HepG2 (cell line): ENCODE data around the gene PRRT1B. TPM values are rescaled to one million over a fixed set of nuclear protein-coding genes. Genes with fewer than 3 reads are reported as not detected.

Experiments used
- ATAC-seq: fragments of 200-7000 bp; cut with Tn5 transposase; 3 replicates; pipeline ENCODE4 v1.9.1; 2020; ENCODE audit warnings: mild to moderate bottlenecking, moderate library complexity
- BruUV-seq: library from RNA; stranded (reverse); fragments of 400-500 nt; replicated peaks from 2 replicates; lab custom pipeline; 2021; lab: Mats Ljungman, UMichigan
- CTCF ChIA-PET: fragments of 300-600 bp; formaldehyde crosslinking; extraction: SDS; loops from one replicate; lab custom pipeline; 2021; ENCODE audit warnings: low total read pairs, inconsistent platforms, low intra/inter-chr PET ratio; lab: Yijun Ruan, JAX
- POLR2A ChIA-PET: fragments of 350-600 bp; sonication (Branson Sonifier 250); formaldehyde crosslinking; loops from one replicate; lab custom pipeline; 2020; ENCODE audit warnings: antibody characterized with exemption, inconsistent platforms; lab: Yijun Ruan, JAX
- DNase-seq: peaks from one replicate; pipeline ENCODE4 v3.0.0-alpha.2; 2015; ENCODE audit warnings: low spot score
- FAIRE-seq: peaks from 3 replicates; lab custom pipeline; 2011; peaks lifted over from hg19 to GRCh38; lab: Jason Lieb, UNC
- H2AFZ ChIP-seq: one replicate; pipeline ENCODE4 v1.6.1; 2011; ENCODE audit warnings: low read length, inconsistent platforms
- H3K27ac ChIP-seq: fragments of 300-600 bp; 3 replicates; pipeline ENCODE4 v1.8.0; 2011; ENCODE audit warnings: mixed run types, mild to moderate bottlenecking, mixed read lengths, low read length, inconsistent platforms; ENCODE audit not compliant: insufficient read depth; ENCODE audit errors: extremely low read length
- H3K27me3 ChIP-seq, 2 experiments: fragments of 200-600 bp in 1 of 2; 2 replicates in 1 of 2; 3 replicates in 1 of 2; pipeline versions ENCODE4 v1.6.0 to v1.8.0; 2011; ENCODE audit warnings: low read length in 2 of 2, mild to moderate bottlenecking in 2 of 2, moderate library complexity in 2 of 2, inconsistent platforms in 1 of 2; ENCODE audit not compliant: insufficient read depth in 2 of 2, control insufficient read depth in 1 of 2
- H3K36me3 ChIP-seq, 2 experiments: fragments of 200-600 bp in 1 of 2; replicated peaks in 1 of 2; 2 replicates in 1 of 2; 3 replicates in 1 of 2; pipeline versions ENCODE4 v1.5.1 to v1.8.0; 2011; ENCODE audit warnings: low read length in 2 of 2, inconsistent platforms in 1 of 2; ENCODE audit not compliant: insufficient read depth in 2 of 2, control insufficient read depth in 1 of 2
- H3K4me1 ChIP-seq: 2 replicates; pipeline ENCODE4 v1.5.1; 2012; ENCODE audit warnings: low read length, inconsistent platforms; ENCODE audit not compliant: insufficient read depth
- H3K4me2 ChIP-seq: 2 replicates; pipeline ENCODE4 v1.6.0; 2011; ENCODE audit warnings: low read depth, low read length, inconsistent platforms
- H3K4me3 ChIP-seq, 3 experiments: fragments of 200-600 bp in 1 of 3; sonication (generic), shearing (Covaris generic) in 1 of 3; replicated peaks in 1 of 3; 2 replicates each; pipeline ENCODE4 v1.5.1; 2011 to 2016; ENCODE audit warnings: low read length in 3 of 3, inconsistent platforms in 2 of 3, low read depth in 2 of 3, mild to moderate bottlenecking in 2 of 3, control low read depth in 1 of 3, mixed read lengths in 1 of 3; ENCODE audit not compliant: insufficient read depth in 1 of 3
- H3K79me2 ChIP-seq: one replicate; pipeline ENCODE4 v1.6.1; 2011; ENCODE audit warnings: low read length, inconsistent platforms; ENCODE audit not compliant: insufficient read depth
- H3K9ac ChIP-seq: 2 replicates; pipeline ENCODE4 v1.6.0; 2011; ENCODE audit warnings: mild to moderate bottlenecking, low read depth, low read length, inconsistent platforms; ENCODE audit not compliant: insufficient read depth
- H3K9me3 ChIP-seq: 2 replicates; pipeline ENCODE4 v1.5.1; 2012; ENCODE audit warnings: mild to moderate bottlenecking, low read length
- H4K20me1 ChIP-seq: 2 replicates; pipeline ENCODE4 v1.6.0; 2011; ENCODE audit warnings: inconsistent platforms, mild to moderate bottlenecking, low read length, moderate library complexity; ENCODE audit not compliant: insufficient read depth
- CHD2 ChIP-seq: IDR thresholded peaks from 2 replicates; pipeline ENCODE4 v1.6.1; 2011; ENCODE audit warnings: low read depth, low read length, improper control_type of control experiment
- DMAP1 ChIP-seq: IDR thresholded peaks from 2 replicates; pipeline ENCODE4 v1.6.1; 2016
- DNMT3B ChIP-seq: conservative IDR thresholded peaks from 2 replicates; pipeline ENCODE4 v1.6.1; 2016; ENCODE audit warnings: missing biosample characterization, control low read depth
- HDAC6 ChIP-seq: fragments of 200-600 bp; sonication (generic); IDR thresholded peaks from 2 replicates; pipeline ENCODE4 v1.7.0; 2017; ENCODE audit warnings: mild to moderate bottlenecking, antibody characterized with exemption, low read length, low read depth
- IRF9 ChIP-seq: sonication (generic); formaldehyde crosslinking; IDR thresholded peaks from 2 replicates; pipeline ENCODE4 v1.8.0; 2022; ENCODE audit warnings: missing genetic modification reagents, mild to moderate bottlenecking, borderline replicate concordance
- NCOA5 ChIP-seq: sonication (generic); formaldehyde crosslinking; IDR thresholded peaks from 2 replicates; pipeline ENCODE4 v1.4.0; 2020; ENCODE audit warnings: missing genetic modification reagents
- NPAS2 ChIP-seq: sonication (generic); formaldehyde crosslinking; IDR thresholded peaks from 2 replicates; pipeline ENCODE4 v1.8.0; 2022; ENCODE audit warnings: mild to moderate bottlenecking, missing genetic modification reagents, borderline replicate concordance
- SRF ChIP-seq: IDR thresholded peaks from 2 replicates; pipeline ENCODE4 v1.6.1; 2011; ENCODE audit warnings: mild to moderate bottlenecking, low read depth, low read length, moderate library complexity
- SRSF9 ChIP-seq: fragments of 200-400 bp; formaldehyde crosslinking; IDR thresholded peaks from 2 replicates; pipeline ENCODE4 v1.6.1; 2018; ENCODE audit warnings: borderline replicate concordance, mild to moderate bottlenecking, low read depth, low read length; ENCODE audit not compliant: insufficient read depth, poor library complexity, severe bottlenecking
- SRY ChIP-seq: sonication (generic); formaldehyde crosslinking; IDR thresholded peaks from 2 replicates; pipeline ENCODE4 v1.8.0; 2022; ENCODE audit warnings: mild to moderate bottlenecking, missing genetic modification reagents
- TRAFD1 ChIP-seq: sonication (generic); formaldehyde crosslinking; IDR thresholded peaks from 2 replicates; pipeline ENCODE4 v1.5.1; 2020; ENCODE audit warnings: missing genetic modification reagents, mild to moderate bottlenecking, borderline replicate concordance
- USF2 ChIP-seq, 2 experiments: sonication (generic) in 1 of 2; formaldehyde crosslinking in 1 of 2; IDR thresholded peaks; 2 replicates each; pipeline versions ENCODE4 v1.5.1 to v1.6.1; 2011 to 2020; ENCODE audit warnings: borderline replicate concordance in 1 of 2, low read depth in 1 of 2, low read length in 1 of 2, mild to moderate bottlenecking in 1 of 2, missing genetic modification reagents in 1 of 2, moderate library complexity in 1 of 2
- ZFP1 ChIP-seq: IDR thresholded peaks from 2 replicates; pipeline ENCODE4 v1.6.1; 2016
- ZNF552 ChIP-seq: sonication (generic); formaldehyde crosslinking; IDR thresholded peaks from 2 replicates; pipeline ENCODE4 v1.9.0; 2022; ENCODE audit warnings: missing genetic modification reagents, mild to moderate bottlenecking, borderline replicate concordance
- ZSCAN29 ChIP-seq: sonication (generic); formaldehyde crosslinking; conservative IDR thresholded peaks from 2 replicates; pipeline ENCODE4 v1.4.0; 2020; ENCODE audit warnings: mild to moderate bottlenecking, missing genetic modification reagents
- WGBS: methylation state at CpG from one replicate; pipeline ENCODE4 v1.1.6; 2017; ENCODE audit warnings: low lambda C conversion rate; 5-methylcytosine and 5-hydroxymethylcytosine counted together
- in situ Hi-C: cut with HindIII; loops from 2 replicates; pipeline ENCODE4 v1.10.0; 2017; ENCODE audit warnings: low pct_unique_long_range_greater_than_20kb; ENCODE audit not compliant: extremely low pct_ligation_motif_present
- intact Hi-C: fragments of 100-400 bp; cut with micrococcal nuclease; formaldehyde crosslinking; loops from one replicate; pipeline ENCODE4 v1.10.0; 2022; ENCODE audit not compliant: unreplicated experiment
- polyA plus RNA-seq, 8 experiments: library from polyadenylated mRNA; depleted of rRNA in 3 of 8; stranded (reverse) in 7 of 8; unstranded in 1 of 8; fragments of >200 nt; fragmentation: Illumina TruSeq in 4 of 8; extraction: Trizol in 4 of 8; gene quantifications; 2 replicates each; pipeline versions ENCODE4 v1.2.1 to v1.2.3, GENCODE V29; 2011 to 2016; ENCODE audit warnings: low read depth in 4 of 8, missing spikeins in 1 of 8, mixed read lengths in 1 of 8; ENCODE audit not compliant: insufficient read depth in 1 of 8
- total RNA-seq, 5 experiments: library from RNA; depleted of rRNA; stranded (reverse); fragments of >200 nt; fragmentation: Illumina TruSeq; extraction: Trizol; gene quantifications; 2 replicates each; pipeline ENCODE4 v1.2.3, GENCODE V29; 2016; ENCODE audit warnings: low read depth in 1 of 5

Gene PRRT1B
- total and polyA plus RNA-seq, 2 of the 13 experiments (the other 11 are each of a cell fraction or from before 2014, with no cell fraction given) = not detected

GRCh38 chr9:131555841-131556673, 10.7 kb downstream of the PRRT1B start:
- Histone ChIP-seq H3K27me3 (peaks cover 2 to 39% of the 10 kb centered on the region in 2 experiments; a peak in 4 of 5 replicates), H3K36me3 (no peaks in the 10 kb centered on the region), H3K4me2 (no peak overlapping the region), H3K79me2 (no peaks in the 10 kb centered on the region), H3K9ac (no peak overlapping the region), H2AFZ (no peak overlapping the region), H4K20me1 (no peaks in the 10 kb centered on the region), H3K4me1 (peaks cover 12% of the 10 kb centered on the region), H3K4me3 (no peak overlapping the region), H3K27ac (no peak overlapping the region), H3K9me3 (no peaks in the 10 kb centered on the region)
- intact Hi-C loops = no loop called here
- CTCF ChIA-PET = no interaction called here
- 64% methylated on average over 8 of the region's 15 CpGs for WGBS
- no peak for DNase-seq
- ATAC-seq = no peak; the same call in 2 of the 3 replicates
- BruUV-seq = no TSS peak
- in situ Hi-C loops = no loop called here
- POLR2A ChIA-PET = no interaction called here
- TF ChIP-seq NCOA5 (CRISPR knock-in tag) (no peak), NPAS2 (CRISPR knock-in tag) (no peak), SRSF9 (no peak), DMAP1 (no peak), SRF (no peak), ZFP1 (CRISPR knock-in tag) (no peak), IRF9 (CRISPR knock-in tag) (no peak), ZNF552 (no peak), HDAC6 (no peak), TRAFD1 (CRISPR knock-in tag) (no peak), DNMT3B (no peak), ZSCAN29 (CRISPR knock-in tag) (no peak), USF2 (IDR thresholded peaks at IDR 0.05; ENCODE audit: low read depth, low read length) (no peak), USF2 (CRISPR knock-in tag; IDR thresholded peaks at IDR 0.05; ENCODE audit: borderline replicate concordance) (no peak), CHD2 (no peak), SRY (CRISPR knock-in tag) (no peak)
- FAIRE-seq = no peak
